DOHH2 (cell line): ENCODE results near the gene CRTAC1.

ENCODE experiments used
- H3F3A ChIP-seq: fragments of 200-600 bp; sonication (generic), shearing (Covaris generic); 2 replicates; pipeline ENCODE4 v1.6.0; 2016; ENCODE audit warnings: antibody characterized with exemption, mild to moderate bottlenecking; ENCODE audit not compliant: control insufficient read depth, insufficient read depth
- H3K27ac ChIP-seq: fragments of 200-600 bp; sonication (generic); 2 replicates; pipeline ENCODE4 v1.5.1; 2014; ENCODE audit warnings: low read depth, mild to moderate bottlenecking, low read length, moderate library complexity
- H3K27me3 ChIP-seq: fragments of 200-600 bp; sonication (generic); 2 replicates; pipeline ENCODE4 v1.6.1; 2014; ENCODE audit warnings: mild to moderate bottlenecking, low read length, mixed read lengths; ENCODE audit not compliant: control insufficient read depth
- H3K36me3 ChIP-seq: fragments of 200-600 bp; sonication (generic); 2 replicates; pipeline ENCODE4 v1.6.1; 2014; ENCODE audit warnings: mild to moderate bottlenecking, low read length, moderate library complexity, mixed read lengths; ENCODE audit not compliant: control insufficient read depth
- H3K4me1 ChIP-seq: fragments of 200-600 bp; sonication (generic); 2 replicates; pipeline ENCODE4 v1.6.1; 2014; ENCODE audit warnings: mild to moderate bottlenecking, low read length, mixed read lengths; ENCODE audit not compliant: control insufficient read depth
- H3K4me2 ChIP-seq: fragments of 200-600 bp; sonication (generic); 2 replicates; pipeline ENCODE4 v1.6.0; 2014; ENCODE audit warnings: mild to moderate bottlenecking, low read length, moderate library complexity
- H3K4me3 ChIP-seq: fragments of 200-600 bp; sonication (generic); 2 replicates; pipeline ENCODE4 v1.5.1; 2014; ENCODE audit warnings: mild to moderate bottlenecking, low read length, mixed read lengths
- H3K79me2 ChIP-seq: fragments of 200-600 bp; sonication (generic); 2 replicates; pipeline ENCODE4 v1.6.1; 2014; ENCODE audit warnings: mild to moderate bottlenecking, low read length, mixed read lengths; ENCODE audit not compliant: control insufficient read depth
- H3K9me2 ChIP-seq: fragments of 200-600 bp; sonication (generic); replicated peaks from 2 replicates; pipeline ENCODE4 v1.6.1; 2014; ENCODE audit warnings: mild to moderate bottlenecking, low read length, mixed read lengths; ENCODE audit not compliant: control insufficient read depth
- H3K9me3 ChIP-seq: fragments of 200-600 bp; sonication (generic); 2 replicates; pipeline ENCODE4 v1.6.1; 2014; ENCODE audit warnings: antibody characterized with exemption, low read length, mixed read lengths; ENCODE audit not compliant: control insufficient read depth, insufficient read depth
- H4K20me1 ChIP-seq: fragments of 200-600 bp; sonication (generic); 2 replicates; pipeline ENCODE4 v1.6.0; 2014; ENCODE audit warnings: low read depth, mild to moderate bottlenecking, antibody characterized with exemption, low read length, moderate library complexity; ENCODE audit not compliant: control insufficient read depth, insufficient read depth
- CTCF ChIP-seq: fragments of 200-600 bp; sonication (generic); IDR thresholded peaks from one replicate; pipeline ENCODE4 v1.5.1; 2014; ENCODE audit warnings: antibody characterized with exemption, mild to moderate bottlenecking, low read depth, low read length; ENCODE audit not compliant: poor library complexity, severe bottlenecking
- EZH2phosphoT487 ChIP-seq: fragments of 200-600 bp; sonication (generic); IDR thresholded peaks from 2 replicates; pipeline ENCODE4 v1.6.1; 2017; ENCODE audit warnings: borderline replicate concordance, mild to moderate bottlenecking, antibody characterized with exemption, low read length, moderate library complexity, mixed read lengths

Gene CRTAC1

GRCh38 chr10:98063740-98064027 is 33.3 kb upstream of the CRTAC1 start:
- H3K4me1 ChIP-seq = no peaks in the 10 kb centered on the region
- no peaks in the 10 kb centered on the region for H4K20me1 ChIP-seq
- no peaks in the 10 kb centered on the region for H3K9me2 ChIP-seq
- H3K36me3 ChIP-seq = no peaks in the 10 kb centered on the region
- no peaks in the 10 kb centered on the region for H3K9me3 ChIP-seq
- H3K27ac ChIP-seq = no peak overlapping the region
- H3K79me2 ChIP-seq = no peaks in the 10 kb centered on the region
- no peaks in the 10 kb centered on the region for H3F3A ChIP-seq
- no peak overlapping the region for H3K4me3 ChIP-seq
- TF ChIP-seq EZH2phosphoT487 (no peak), CTCF (no peak)
- peaks cover 15% of the 10 kb centered on the region; the same call in 1 of the 2 replicates for H3K27me3 ChIP-seq
- H3K4me2 ChIP-seq = no peak overlapping the region

DNA sequence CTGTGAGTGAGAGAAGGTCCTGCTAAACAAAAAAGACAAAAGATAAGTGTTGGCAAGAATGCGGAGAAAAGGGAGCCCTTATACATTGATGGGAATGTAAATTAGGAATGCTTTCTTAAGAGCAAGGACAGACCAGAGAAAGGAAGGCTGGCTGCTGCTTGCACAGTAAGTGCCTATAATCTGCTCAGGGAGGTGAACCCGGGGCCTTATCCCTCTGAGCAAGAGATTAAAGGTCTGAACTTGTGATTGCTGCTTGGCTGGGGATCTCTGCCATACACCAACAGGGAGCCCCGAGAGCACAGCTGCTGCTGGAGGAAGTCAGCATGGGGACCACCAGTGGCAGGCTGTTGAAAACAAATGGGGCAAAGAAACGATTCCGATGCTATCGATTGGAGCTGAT is 32.0 kb upstream of the CRTAC1 start:
- Histone ChIP-seq H3K9me3 (no peaks in the 10 kb centered on the region), H3K4me2 (no peak overlapping the region), H3K27ac (no peak overlapping the region), H3K36me3 (no peaks in the 10 kb centered on the region), H3K27me3 (peaks cover 7% of the 10 kb centered on the region; the same call in 1 of the 2 replicates), H3K4me3 (no peak overlapping the region), H3F3A (no peaks in the 10 kb centered on the region), H3K4me1 (no peaks in the 10 kb centered on the region), H4K20me1 (no peaks in the 10 kb centered on the region), H3K9me2 (no peaks in the 10 kb centered on the region), H3K79me2 (no peaks in the 10 kb centered on the region)
- TF ChIP-seq CTCF (no peak), EZH2phosphoT487 (no peak)

- no peaks in the 10 kb centered on the region for H3K79me2 ChIP-seq
- TF ChIP-seq EZH2phosphoT487 (no peak), CTCF (no peak)
- H3K4me1 ChIP-seq = peaks cover 7% of the 10 kb centered on the region
- no peak overlapping the region for H3K4me3 ChIP-seq
- H3F3A ChIP-seq = no peaks in the 10 kb centered on the region
- H3K27ac ChIP-seq = no peak overlapping the region
- no peak overlapping the region for H3K4me2 ChIP-seq
- H3K36me3 ChIP-seq = no peaks in the 10 kb centered on the region
- H3K9me3 ChIP-seq = no peaks in the 10 kb centered on the region
- H3K27me3 ChIP-seq = peaks cover 9% of the 10 kb centered on the region; the same call in 1 of the 2 replicates
- no peaks in the 10 kb centered on the region; the same call in 1 of the 2 replicates for H4K20me1 ChIP-seq
- H3K9me2 ChIP-seq = no peaks in the 10 kb centered on the region
Observed at GRCh38 chr10:98060079-98060478, 29.7 kb upstream of the CRTAC1 start.

DNA sequence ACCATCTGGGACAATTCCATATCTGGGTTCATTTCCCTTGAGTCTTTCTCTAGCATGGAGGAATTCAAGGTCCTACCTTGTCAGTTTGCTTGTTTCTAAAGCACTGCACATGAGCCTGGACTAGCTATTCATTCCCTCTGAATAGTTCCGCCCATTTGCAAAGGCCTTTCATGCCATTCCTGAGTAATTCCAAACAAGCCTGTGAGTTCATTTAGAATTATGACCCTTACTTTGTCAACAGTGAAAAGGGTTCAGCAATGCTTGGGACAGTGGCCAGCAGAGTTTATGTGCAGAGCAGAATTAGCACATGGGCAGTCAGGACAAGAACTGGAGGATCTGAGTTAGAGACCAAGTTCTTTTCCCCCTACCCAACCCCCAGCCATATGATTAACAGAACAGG is 27.9 kb upstream of the CRTAC1 start:
- H3K27me3 ChIP-seq = peaks cover 18% of the 10 kb centered on the region
- no peaks in the 10 kb centered on the region for H3K9me2 ChIP-seq
- TF ChIP-seq CTCF = no peak
- H4K20me1 ChIP-seq = no peaks in the 10 kb centered on the region; the same call in 1 of the 2 replicates
- no peaks in the 10 kb centered on the region for H3K9me3 ChIP-seq
- no peak overlapping the region for H3K4me2 ChIP-seq
- H3K79me2 ChIP-seq = no peaks in the 10 kb centered on the region
- H3K4me3 ChIP-seq = no peak overlapping the region
- no peaks in the 10 kb centered on the region for H3F3A ChIP-seq
- H3K27ac ChIP-seq = no peak overlapping the region
- no peaks in the 10 kb centered on the region for H3K36me3 ChIP-seq
- H3K4me1 ChIP-seq = peaks cover 7% of the 10 kb centered on the region
